VCaP (cell line): ENCODE data around the gene NOXO1.

Experiments used
- H3K27ac ChIP-seq: fragments of 450-650 bp; 2 replicates; pipeline ENCODE4 v1.5.1; 2017
- CTCF ChIP-seq: fragments of 450-650 bp; conservative IDR thresholded peaks from 2 replicates; pipeline ENCODE4 v1.5.1; 2017; ENCODE audit warnings: mild to moderate bottlenecking, moderate library complexity

Gene NOXO1

DNA sequence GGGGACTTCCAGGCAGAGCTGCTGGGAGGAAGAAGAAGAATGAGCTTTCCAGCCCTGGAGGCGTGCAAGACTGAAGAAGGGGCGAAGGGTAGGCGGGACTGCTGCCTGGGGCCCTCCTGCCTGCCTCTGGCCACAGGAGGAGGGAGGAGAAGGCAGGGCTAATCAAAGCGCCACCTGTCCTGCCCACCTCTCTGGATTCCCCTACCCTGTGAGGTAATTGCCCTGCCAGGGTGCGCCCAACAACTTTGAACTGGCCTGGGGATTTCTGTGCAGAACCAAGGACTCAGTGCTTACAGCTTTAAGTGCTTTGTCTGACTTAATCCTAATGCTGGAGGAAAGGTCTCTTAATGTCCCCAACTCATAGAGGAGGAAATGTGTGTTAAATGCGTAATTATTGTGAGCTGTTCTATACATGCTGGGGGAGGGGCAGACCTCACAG, at the start of gene NOXO1:
TSS of gene NOXO1 (minus strand) at position 72 of the 439 bp plus-strand sequence. CDS start 290 bp downstream, outside the sequence.
- H3K27ac ChIP-seq: no peak within 1 kb of the TSS
- TF ChIP-seq CTCF: no peak

GRCh38 chr16:2030036-2030435, 48.8 kb upstream of the NOXO1 start:
- H3K27ac ChIP-seq: no peak overlapping the region

DNA sequence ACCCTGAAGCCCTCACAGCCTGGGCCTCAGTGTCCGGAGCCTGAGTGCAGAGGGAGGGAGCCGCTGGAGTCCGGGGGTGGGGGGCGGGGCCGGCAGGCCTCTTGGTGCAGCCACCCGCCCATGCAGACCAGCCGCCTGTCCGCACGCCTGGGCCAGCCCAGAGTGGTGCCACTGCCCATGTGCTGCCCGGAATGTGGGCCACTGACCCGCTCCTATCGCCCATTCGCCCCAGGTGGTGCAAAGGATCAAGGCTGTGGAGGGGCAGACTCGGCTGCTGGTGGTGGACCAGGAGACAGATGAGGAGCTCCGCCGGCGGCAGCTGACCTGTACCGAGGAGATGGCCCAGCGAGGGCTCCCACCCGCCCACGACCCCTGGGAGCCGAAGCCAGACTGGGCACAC, 48.1 kb upstream of the NOXO1 start:
- H3K27ac ChIP-seq: no peak overlapping the region
- TF ChIP-seq CTCF: no peak

More at GRCh38 chr16:2030036-2030435, 48.8 kb upstream of the NOXO1 start:
- no peak for TF ChIP-seq CTCF

- no peak for TF ChIP-seq CTCF
- no peak overlapping the region; the same call in 1 of the 2 replicates for H3K27ac ChIP-seq
Measured at GRCh38 chr16:2028620-2029220, 47.5 kb upstream of the NOXO1 start.

DNA sequence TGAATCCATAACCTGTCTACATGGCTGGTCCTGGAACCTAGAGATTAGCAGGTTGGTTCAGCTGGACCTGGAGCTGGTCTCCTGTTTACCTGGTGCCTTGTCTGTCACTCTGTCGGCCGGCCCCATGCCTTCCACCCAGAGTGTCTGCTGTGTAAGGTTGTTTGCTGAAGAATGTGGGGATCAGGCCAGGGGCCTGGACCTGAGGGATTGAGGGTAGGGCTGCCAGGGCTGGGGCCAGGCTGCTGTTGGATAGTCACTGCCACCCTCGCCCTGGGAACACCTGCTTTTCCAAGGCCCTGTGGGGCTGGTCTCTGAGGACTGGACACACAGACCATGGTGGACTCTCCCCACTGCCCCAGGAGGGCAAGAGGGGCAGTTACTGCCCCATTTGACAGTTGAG, 46.9 kb upstream of the NOXO1 start:
- H3K27ac ChIP-seq: peak overlapping the region; percentile 79
- no peak for TF ChIP-seq CTCF

DNA sequence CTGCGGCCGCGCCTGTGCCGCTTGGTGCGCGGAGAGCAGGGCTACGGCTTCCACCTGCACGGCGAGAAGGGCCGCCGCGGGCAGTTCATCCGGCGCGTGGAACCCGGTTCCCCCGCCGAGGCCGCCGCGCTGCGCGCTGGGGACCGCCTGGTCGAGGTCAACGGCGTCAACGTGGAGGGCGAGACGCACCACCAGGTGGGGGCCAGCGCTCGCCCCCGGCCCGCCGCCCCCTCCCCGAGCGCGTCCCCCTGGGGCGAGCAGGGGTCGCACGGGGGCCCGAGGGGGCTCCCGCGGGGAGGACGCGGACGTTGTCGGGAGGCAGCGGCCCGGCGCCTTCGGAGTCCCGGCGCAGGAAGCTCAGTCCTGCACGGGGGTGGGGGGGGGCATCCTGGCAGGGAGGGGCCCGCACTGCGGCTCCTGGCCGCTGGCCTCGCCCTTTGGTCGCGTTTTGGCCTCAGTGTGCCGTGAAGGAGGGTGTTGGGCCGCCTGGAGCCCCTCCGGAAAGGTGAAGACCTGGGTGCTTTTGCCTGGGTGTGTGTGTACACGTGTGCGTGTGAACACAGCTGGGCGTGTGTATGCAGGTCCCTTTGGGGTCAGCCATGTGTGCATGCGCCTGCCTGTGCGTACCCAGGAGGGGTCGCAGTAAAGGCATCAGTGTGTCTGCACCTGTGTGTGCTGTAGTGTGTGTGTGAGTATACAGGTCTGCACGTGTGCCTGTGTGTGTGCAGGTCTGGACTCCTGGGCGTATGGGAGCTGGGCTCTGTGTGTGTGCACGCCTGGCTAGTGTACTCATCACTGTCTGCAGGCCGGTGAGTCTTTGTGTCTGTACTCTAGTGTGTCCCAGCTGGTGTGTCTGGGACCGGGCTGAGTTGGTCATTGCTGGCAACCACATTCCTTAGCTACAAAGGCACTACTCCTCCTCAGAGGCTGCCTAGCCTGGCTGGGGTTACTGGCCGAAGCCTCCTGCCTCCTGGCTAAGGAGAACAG, 46.0 kb upstream of the NOXO1 start:
- no peak for TF ChIP-seq CTCF
- H3K27ac ChIP-seq: peak overlapping the region; percentile 79

DNA sequence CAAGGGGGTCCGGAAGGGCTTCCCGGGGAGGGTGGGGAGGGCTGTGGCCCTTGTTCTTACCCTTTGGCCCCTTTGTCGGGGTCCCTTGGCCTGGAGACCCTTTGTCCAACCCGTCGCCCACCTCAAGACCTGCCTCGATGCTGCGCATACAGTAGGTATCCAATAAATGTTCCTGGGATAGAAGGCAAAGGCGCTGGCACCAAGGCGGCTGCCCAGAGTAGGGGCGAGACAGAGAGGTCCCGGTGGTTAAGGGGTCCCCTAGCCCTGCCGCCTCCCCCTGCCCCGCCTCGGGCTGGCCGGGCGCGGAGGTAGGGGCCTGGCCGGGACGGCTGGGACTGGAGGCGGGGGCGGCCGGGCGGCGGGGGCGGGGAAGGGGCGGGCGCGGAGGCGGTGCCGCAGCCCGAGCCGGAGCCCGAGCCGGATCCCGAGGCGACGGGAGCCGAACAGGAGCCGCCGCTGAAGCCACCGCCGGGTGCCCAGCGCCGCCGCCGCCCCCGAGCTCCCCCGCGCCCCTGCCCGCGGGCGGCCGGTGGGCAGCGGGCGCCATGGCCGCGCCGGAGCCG, 45.3 kb upstream of the NOXO1 start, which contains the start of gene NHERF2:
TSS of gene NHERF2 (plus strand) at position 442 of the 563 bp plus-strand sequence. CDS start at position 546, 104 bp downstream.
- peak within 1 kb of the TSS; percentile 79 for H3K27ac ChIP-seq
- no peak for TF ChIP-seq CTCF
